ENCODE results near the gene C2orf78.

DNA sequence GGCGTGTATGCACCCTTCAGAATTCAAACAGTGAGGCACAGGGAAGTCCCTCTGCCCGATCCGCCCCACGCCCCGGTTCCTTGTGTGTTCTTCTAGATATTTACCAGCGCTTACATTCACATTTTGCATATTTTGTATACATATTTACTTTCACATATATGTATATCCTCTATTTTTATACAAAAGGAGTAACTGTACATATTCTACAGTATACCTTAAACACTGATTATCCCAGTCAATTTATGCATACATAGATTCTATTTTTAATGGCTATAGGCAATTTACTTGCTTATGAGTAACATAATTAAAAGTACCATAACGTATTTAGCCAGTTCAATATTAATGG, 3.8 kb upstream of the C2orf78 start:
- TF ChIP-seq, protein P1, sequence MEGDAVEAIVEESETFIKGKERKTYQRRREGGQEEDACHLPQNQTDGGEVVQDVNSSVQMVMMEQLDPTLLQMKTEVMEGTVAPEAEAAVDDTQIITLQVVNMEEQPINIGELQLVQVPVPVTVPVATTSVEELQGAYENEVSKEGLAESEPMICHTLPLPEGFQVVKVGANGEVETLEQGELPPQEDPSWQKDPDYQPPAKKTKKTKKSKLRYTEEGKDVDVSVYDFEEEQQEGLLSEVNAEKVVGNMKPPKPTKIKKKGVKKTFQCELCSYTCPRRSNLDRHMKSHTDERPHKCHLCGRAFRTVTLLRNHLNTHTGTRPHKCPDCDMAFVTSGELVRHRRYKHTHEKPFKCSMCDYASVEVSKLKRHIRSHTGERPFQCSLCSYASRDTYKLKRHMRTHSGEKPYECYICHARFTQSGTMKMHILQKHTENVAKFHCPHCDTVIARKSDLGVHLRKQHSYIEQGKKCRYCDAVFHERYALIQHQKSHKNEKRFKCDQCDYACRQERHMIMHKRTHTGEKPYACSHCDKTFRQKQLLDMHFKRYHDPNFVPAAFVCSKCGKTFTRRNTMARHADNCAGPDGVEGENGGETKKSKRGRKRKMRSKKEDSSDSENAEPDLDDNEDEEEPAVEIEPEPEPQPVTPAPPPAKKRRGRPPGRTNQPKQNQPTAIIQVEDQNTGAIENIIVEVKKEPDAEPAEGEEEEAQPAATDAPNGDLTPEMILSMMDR (IDR thresholded peaks at IDR 0.05; ENCODE audit: insufficient read depth, low read length, poor library complexity, severe bottlenecking): no peak
- no peak for TF ChIP-seq EZH2phosphoT487 (conservative IDR thresholded peaks at IDR 0.05; ENCODE audit: low read length)

Data from SU-DHL-6 (cell line).